SH-SY5Y (cell line): ENCODE data around the gene CYBA.

Source experiments
- GATA2 ChIP-seq: IDR thresholded peaks from 2 replicates; pipeline ENCODE4 v1.6.1; 2011; ENCODE audit warnings: mild to moderate bottlenecking, low read depth, low read length
- GATA3 ChIP-seq: IDR thresholded peaks from 2 replicates; pipeline ENCODE4 v1.6.1; 2011; ENCODE audit warnings: low read depth, mild to moderate bottlenecking, low read length, moderate library complexity

Gene CYBA

GRCh38 chr16:88691129-88691813 lies 40.4 kb upstream of the CYBA start:
- TF ChIP-seq GATA3 (no peak), GATA2 (no peak)

- TF ChIP-seq GATA3 = no peak
- no peak for TF ChIP-seq GATA2
Observed at GRCh38 chr16:88690341-88691128, 39.7 kb upstream of the CYBA start.

DNA sequence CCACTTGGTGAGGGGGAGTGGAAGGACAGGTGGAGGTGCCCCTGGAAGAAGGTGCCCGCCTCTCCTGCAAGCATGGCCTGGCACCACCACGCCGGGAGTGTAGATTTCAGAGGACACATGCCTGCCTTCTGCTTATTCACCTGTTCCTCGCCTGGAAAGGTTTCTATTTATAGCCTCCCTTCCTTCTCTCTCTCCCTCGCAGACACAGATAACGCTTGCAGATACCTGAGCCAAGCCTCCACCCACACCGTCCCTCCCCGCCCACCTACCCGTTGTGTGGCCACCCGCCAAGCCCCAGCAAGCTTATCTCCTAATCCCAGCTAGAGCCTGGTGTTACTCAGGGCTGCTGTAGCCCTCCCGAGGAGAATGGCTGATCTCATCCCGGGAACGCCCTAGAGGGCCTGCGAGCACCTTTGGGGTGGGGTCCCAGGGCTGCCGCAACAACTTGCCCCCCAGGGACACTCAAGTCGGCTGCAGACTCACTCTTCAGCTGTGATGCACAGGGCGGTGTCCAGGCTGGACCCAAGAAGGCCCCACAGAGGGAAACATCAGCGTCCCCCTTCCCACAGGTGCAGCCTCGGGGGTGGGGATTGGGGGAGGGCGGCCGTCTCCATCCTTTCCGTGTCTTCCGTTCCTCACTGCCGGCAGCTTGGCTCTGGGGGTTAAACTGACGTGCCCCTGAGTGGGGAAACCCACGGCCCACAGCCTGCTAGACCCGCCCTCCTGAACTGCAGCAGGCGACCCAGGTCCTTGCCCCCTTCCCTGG lies 37.3 kb upstream of the CYBA start:
- TF ChIP-seq GATA2 (no peak), GATA3 (no peak)

DNA sequence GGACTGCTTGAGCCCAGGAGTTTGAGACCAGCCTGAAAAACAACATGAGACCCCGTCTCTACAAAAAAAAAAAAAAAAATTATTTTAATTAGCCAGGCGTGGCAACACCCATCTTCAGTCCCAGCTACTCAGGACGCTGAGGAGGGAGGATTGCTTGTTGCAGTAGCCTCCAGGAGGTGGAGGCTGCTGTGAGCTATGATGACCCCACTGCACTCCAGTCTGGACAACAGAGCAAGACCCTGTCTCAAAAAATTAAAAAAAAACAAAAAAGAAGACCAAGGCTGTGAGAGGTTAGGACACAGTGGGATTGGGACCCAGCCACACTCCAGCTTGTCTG lies 36.8 kb upstream of the CYBA start:
- TF ChIP-seq GATA2 = no peak
- no peak for TF ChIP-seq GATA3

DNA sequence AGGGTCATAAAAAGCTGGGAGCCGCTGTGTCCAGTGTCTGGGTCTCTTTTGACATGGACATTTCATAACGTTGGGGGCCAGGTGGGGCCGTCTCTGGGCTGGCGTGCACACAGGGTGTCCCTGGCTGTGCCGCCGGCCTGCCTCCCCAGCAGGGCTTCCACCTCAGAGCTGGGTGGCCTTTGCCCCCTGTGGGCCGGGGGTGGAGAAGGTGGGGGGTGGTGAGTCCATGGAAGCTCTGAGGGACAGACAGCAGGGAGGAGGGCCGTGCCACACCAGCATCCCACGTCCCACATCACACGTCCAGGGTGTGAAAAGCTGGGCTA lies 36.4 kb upstream of the CYBA start:
- no peak for TF ChIP-seq GATA2
- no peak for TF ChIP-seq GATA3

- no peak for TF ChIP-seq GATA2
- TF ChIP-seq GATA3 = no peak
Observed at GRCh38 chr16:88686439-88687253, 35.8 kb upstream of the CYBA start, which contains the start of gene SNAI3. TSS of gene SNAI3 (minus strand) at chr16:88686507. CDS start at chr16:88686406, 101 bp downstream.

- no peak for TF ChIP-seq GATA3
- TF ChIP-seq GATA2 = no peak
Observed at GRCh38 chr16:88686062-88686438, 35.2 kb upstream of the CYBA start.

GRCh38 chr16:88685156-88686061 lies 34.6 kb upstream of the CYBA start:
- no peak for TF ChIP-seq GATA3
- no peak for TF ChIP-seq GATA2

- TF ChIP-seq GATA3 (no peak), GATA2 (no peak)
Observed at GRCh38 chr16:88684569-88685155, 33.8 kb upstream of the CYBA start.

DNA sequence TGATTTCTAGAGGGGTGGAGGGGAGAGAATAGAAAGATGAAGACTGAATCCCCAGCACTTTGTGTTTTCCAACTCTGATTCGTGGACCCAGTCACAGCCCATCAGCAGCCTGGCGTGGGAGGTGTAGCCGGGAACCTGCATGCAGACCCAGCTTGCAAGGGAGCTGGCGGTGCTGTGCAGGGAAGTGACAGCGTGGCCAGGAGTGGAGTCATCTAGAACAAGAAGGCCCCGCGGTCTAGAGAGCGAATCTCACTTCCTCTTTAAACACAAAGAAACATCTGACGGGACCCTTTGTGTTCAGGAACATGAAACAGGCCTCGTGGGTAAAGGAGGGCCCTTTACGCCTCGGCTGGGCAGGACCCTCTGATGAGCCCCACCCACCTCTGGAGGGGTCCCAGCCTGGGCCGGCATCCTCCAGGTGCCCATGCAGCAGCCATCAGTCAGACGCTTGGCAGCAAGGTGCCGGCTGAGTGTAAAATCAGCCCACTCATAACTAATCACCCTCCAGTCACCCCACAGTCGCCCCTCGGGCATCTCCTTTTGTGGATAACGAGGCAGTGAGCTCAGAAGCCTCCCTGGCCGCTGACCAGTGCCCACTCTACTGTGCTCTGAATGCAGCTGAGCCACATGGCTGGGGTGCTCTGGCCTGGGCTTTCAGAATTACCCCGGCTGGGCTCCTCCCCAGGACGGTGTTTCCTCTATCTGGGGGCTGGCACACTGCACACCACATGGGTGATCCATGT lies 31.0 kb upstream of the CYBA start:
- no peak for TF ChIP-seq GATA3
- no peak for TF ChIP-seq GATA2

DNA sequence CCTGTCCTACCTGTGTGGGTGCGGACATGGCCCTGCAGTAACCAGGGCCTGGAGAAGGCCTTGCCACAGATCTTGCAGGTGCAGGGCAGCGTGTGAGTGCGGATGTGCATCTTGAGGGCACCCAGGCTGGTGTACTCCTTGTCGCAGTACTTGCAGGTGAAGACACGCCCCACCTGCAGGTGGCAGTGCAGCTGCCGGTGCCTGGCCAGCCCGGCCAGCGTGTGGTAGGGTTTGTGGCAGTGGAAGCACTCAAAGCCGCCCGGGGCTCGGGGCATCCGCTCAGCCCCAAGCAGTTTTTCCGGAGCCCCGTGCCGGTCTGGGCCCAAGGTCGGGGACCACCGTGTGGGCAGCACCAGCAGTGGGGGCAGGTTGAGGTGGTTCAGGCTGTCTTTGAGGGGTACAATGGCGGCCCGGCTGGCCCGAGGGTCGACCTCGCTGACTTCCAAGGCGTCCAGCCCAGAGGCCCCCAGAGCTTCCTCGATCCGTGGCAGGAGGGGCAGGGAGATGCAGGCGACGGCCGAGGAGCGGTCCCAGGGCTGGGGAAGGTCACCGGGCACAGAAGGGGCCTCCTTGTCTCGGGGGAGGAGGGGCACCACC lies 30.3 kb upstream of the CYBA start:
- TF ChIP-seq GATA2 (no peak), GATA3 (no peak)

GRCh38 chr16:88680554-88681083 lies 29.8 kb upstream of the CYBA start:
- TF ChIP-seq GATA2 (no peak), GATA3 (no peak)
